Measurements from ENCODE around the gene IFNB1.
A peak's percentile ranks its signal among the peaks of the same experiment; 100 is the strongest.

IFNB1 gene

GRCh38 chr9:21060919-21061561 lies 16.7 kb downstream of the IFNB1 start:
- DNase-seq, result no peak

DNA sequence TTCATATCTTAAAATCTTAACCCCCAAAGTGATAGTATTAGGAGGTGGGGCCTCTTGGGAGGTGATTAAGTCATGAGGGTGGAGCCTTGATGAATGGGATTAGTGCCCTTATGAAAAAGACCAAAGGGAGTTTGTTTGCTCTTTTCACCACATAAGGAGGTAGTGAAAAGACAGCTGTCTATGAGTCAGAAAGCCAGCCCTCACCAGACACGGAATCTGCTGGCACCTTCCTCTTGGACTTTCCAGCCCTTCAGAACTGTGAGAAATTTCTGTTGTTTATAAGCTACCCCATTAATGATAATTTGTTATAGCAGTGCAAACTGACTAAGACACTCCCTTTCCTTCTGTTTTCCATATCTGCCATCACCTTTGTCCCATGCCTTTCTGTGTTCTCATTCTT lies 20.8 kb downstream of the IFNB1 start:
- no peak for DNase-seq

DNA sequence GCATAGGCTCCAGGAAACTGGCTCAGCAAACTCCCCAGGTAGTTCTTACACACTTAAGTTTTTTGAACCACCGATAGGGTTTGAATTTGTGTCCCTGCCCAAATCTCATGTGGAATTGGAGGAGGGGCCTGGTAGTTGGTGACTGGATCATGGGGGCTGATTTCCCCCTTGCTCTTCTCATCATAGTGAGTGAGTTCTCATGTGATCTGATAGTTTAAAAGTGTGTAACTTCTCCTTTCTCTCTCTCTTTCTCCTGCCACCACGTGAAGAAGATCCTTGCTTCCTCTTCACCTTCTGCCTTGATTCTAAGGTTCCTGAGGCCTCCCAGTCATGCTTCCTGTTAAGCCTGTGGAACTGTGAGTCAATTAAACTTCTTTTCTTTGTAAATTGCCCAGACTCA lies 23.9 kb downstream of the IFNB1 start:
- no peak for DNase-seq

GRCh38 chr9:21047281-21047691 lies 30.5 kb downstream of the IFNB1 start:
- no peak for DNase-seq

DNA sequence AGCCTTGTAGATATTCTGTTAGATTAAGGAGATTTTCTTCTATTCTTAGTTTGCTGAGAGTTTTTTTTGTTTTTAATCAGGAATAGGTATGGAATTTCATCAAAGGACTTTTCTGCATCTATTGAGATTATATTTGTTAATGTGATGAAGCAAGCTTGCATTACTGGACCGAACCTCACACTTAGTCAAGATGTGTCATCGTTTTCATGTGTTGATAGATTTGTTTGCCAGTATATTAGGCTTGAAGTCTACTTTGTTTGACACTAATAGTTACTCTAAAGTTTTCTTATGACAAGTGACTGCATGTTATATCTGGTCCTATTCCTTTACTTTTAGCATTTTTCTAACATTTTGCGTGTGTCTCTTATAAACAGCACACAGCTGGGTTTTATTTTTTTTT lies 33.9 kb downstream of the IFNB1 start:
- DNase-seq, result no peak

- DNase-seq, result no peak
Measured at GRCh38 chr9:21042466-21042865, 35.3 kb downstream of the IFNB1 start.

- DNase-seq, result no peak
Measured at GRCh38 chr9:21039302-21039701, 38.4 kb downstream of the IFNB1 start.

DNA sequence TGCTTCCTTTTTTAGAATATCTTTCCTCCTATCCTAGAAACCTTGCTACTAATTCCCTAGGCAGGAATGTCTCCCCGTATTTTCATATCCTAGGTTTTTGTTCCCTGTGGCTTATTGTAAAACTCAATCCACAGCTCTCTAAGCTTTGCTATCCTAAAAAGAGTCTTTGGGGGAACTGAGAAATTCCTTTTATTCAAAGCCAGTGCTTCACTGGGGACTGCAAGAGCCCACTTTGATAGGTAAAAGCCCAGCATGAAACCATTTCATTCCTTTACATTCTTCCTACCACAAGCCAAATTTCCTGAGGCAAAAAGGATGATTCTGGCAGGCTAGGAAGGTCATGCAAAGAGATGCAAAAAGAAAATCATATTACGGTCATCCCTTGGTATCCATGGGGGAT lies 40.5 kb downstream of the IFNB1 start:
- DNase-seq, result no peak

GRCh38 chr9:21031808-21032183 lies 45.9 kb downstream of the IFNB1 start:
- DNase-seq, result no peak

GRCh38 chr9:21031091-21031807 lies 46.5 kb downstream of the IFNB1 start, which contains the start of gene HACD4:
HACD4 (minus strand) TSS chr9:21031640; CDS start chr9:21031590, 50 bp downstream.
- DNase-seq, result peak in 1 of 2 donors; percentile 51

DNA sequence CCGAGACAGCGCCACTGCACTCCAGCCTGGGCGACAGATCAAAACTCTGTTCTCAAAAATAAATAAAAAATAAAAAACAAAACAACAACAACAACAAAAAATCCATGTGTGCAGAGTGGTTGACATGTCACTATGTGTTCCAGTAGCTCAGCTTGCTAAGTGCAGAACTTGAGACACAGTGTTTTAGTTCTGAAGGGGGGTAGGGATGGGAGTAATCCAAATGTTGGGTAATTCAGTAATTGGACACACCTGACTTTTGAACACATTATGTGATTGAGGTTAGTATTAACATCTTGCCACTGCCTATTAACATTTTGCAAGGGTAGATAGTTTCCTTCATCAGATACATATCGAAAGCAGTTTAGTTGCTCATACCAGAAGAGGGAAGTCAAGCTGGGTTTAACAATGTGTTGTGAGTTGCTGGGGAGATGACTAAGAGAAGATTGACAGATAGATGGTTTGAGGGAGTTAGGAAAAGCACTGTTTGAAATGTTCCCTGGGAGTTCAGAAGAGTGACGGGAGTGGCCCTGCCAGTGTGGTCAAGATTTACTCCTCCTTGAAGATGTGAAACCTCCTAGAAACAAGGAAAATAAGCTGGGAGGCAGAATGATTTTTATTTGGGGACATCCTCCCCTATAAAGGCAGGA lies 47.2 kb downstream of the IFNB1 start:
- DNase-seq, result peak in 1 of 2 donors; percentile 25

DNA sequence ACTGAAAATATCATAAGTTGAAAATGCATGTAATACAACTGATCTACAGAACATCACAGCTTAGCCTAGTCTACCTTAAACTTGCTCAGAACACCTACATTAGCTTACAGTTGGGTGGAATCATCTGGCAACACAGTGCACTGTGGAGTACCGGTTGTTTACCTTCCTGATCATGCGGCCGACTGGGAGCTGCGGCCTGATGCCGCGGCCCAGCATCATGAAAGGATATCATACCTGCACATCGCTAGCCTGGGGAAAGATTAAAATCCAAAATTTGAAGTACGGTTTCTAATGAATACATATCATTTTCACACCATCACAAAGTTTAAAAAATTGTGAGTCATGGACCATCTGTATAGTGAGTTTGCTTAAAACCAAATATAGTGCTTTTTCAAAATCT lies 48.1 kb downstream of the IFNB1 start:
- DNase-seq, result no peak

- no peak for DNase-seq
Measured at GRCh38 chr9:21028466-21028865, 49.3 kb downstream of the IFNB1 start.

GRCh38 chr9:21027295-21027694 lies 50.4 kb downstream of the IFNB1 start:
- no peak for DNase-seq

Data from hippocampal formation (tissue), 2 donors.